HG02678 (cell line): Measurements from ENCODE around the gene PPP2R3A.

ENCODE experiments used
- ATAC-seq: cut with Tn5 transposase; IDR thresholded peaks from one replicate; pipeline ENCODE4 v1.9.1; 2021; ENCODE audit warnings: mild to moderate bottlenecking, moderate library complexity; ENCODE audit not compliant: unreplicated experiment

Gene PPP2R3A

DNA sequence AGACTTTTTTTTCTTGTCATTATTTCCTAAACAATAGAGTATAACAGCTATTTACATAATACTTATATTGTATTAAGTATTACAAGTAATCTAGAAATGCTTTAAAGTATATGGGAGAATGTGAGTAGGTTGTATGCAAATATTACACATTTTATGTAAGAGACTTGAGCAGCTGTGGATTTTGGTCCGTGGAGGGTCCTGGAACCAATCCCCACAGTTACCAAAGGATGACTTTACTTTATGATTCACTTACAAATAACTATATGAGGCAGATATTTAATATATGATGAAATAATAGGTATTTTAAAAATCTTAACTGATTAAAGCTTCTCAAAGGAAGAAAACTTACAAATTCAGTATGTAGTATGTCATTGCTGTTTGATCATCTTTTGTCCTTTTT lies 56.3 kb downstream of the PPP2R3A start:
- no peak for ATAC-seq

DNA sequence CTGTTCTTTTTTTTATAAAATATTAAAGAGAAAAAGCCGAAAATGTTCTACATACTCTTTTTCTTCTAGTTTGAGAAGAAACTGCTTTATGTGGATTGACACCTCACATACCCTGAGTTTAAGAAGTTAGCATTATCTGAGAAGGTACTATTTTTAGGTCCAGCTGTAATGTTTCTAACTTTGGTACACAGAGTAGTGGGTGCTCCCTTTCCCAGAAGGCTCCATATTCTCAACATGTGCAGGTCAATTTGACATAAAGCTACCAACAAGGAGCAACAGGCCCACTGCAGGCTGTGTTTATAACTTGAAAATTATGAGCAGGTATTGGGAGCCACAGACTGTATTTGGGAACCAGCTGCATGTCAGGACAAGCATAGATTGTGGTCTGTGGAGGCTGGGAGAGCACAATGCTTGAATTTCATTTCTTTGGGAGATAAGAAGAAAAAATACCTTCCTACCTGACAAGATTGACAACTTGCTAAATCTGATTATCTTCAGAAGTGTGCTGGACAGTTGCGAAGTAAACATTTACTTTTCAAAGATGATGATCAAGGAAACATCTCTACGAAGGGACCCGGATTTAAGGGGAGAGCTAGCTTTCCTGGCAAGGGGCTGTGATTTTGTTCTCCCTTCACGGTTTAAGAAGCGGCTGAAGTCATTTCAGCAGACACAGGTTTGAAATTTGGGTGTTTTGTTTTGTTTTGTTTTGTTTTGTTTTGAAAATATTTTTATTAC lies 57.2 kb downstream of the PPP2R3A start:
- ATAC-seq, result no peak

DNA sequence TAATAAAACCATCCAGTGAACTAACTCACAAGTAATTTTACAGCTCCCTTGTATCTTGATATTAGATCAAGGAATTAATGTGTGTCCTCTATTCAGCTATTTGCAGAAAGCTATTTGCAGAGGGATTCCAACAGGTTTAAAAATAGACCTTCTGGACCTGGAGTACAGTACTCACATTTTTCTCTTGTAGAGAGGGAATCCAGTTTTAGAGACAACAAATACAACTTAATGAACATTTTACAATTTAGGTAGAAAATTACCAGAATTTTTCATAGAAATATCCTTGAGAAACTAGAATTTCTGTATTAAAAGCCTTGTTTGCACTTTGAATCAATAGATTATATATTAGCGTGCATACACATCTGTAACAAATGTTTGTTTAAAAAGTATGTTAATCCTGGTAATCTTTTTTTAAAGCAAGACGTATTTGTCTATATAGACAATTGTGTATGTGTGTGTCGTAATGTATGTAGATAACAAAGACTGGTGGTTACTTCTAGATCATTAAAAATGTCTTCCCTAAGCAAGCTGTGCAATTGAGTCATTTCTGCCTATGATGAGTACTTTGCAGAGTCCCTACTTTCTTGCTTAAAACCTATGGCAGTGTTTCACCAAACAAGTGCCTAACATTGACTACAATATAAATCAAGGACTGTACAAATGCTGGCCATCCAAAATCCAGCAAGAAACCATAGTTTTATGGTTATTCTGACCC lies 57.9 kb downstream of the PPP2R3A start:
- no peak for ATAC-seq

DNA sequence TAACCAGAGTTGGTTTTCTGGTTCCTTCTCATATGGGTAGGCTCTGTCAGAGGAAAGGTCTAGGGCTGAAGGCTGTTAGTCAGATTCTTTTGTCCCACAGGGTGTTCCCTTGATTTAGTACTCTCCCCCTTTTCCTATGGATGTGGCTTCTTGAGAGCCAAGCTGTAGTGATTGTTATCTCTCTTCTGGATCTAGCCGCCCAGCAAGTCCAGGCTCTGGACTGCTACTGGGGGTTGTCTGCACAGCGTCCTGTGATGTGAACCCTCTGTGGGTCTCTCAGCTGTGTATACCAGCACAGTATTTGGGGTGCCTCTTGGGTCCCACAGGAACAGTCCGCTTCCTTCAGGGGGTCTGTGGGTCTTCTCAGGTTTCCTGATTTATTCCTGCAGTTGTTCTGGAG lies 70.8 kb downstream of the PPP2R3A start:
- no peak for ATAC-seq

DNA sequence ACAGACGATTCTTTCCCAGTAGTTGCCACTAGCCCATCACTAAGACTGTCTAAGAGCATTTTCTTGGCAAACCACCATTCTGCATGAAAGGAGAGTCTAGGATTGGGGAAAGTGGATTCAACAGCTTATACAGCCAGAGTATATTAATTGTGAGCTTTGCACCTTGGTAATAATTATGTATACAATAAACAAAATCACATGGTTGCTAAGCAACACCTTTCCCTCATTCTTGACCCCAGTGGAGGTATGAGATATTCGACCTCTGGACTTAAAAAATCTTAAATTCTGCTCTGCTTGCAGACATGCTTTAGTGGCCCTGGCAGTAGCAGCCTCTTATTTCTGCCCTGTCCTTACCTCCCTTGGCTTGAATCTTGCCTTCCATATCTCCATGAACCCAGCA lies 73.1 kb downstream of the PPP2R3A start:
- no peak for ATAC-seq

DNA sequence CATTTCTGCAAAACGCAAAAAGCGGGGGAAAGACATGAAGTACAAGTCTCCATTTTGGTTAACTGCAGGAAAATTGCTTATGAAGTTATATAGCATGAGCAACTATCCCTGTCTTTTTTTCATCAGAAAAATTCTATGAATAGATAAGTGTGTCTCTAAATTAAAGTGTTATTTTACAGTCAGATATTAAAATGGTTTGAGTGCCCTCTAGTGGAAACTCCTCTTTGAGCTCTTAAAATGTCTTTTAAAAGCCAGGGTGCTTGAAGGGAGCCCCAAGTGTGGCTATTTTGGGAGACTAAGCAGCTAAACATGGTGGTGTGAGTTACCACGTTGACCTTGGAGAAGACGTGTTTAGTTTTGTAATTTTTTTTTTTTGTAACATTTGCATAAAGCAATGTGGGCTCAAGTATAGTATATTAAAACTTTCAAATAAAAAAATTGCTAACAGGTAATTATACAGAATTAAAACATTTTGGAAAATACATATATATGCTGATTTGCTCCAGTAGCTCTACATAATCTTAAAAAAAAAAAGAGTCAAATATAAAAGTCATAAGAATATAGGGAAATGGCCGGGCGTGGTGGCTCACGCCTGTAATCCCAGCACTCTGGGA lies 77.2 kb downstream of the PPP2R3A start:
- ATAC-seq, result no peak

DNA sequence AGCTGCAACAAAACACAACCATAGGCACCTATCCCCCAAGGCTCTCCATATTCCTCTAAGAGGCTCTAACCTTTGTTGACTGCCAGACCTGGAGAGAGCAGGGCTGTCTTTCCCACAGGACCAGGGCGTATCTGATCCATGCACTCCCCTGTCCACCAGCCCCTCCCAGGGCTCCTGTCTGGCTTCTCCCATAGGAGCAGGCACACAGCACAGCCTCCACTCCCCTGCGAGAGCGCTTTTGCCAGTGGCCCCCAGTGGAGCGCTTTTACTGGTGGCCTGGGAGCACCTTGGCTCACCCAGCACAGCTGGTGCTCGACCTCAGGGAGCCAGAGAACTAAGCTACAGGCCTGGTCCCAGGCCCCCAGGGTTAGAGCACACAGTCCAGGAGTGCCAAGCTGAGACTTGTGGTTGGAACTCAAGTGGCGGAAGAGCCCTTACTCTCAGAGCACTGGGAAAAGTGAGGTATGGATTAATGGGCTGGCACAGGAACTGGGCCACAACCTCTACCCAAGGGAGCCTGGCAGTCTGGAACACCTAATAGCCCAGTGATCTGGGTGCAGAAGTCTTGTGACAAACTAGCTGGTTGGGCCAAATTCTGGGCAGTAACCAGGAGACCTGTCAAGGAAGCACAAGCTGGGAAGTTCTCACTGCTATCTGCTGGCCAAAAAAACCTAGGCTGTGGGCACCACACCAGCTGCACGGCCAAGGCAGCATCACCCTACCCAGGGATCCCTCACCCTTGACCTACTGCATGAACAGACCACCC lies 79.6 kb downstream of the PPP2R3A start:
- ATAC-seq, result no peak

DNA sequence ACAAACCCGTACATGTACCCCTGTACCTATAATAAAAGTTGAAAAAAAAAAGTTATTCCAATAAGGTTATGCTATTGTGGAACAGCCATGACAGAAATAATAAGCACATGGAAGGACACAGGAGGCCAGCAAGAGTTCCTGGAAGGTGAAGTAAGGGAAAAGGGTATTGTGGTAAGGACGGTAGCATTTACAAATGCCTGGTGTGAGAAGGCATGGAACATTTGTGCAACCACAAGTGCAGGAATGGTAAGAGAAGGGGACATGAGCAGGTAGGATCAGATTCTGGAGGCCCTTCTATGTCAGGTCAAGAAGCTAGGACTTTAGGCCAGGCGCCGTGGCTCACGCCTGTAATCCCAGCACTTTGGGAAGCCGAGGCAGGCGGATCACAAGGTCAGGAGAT lies 82.5 kb downstream of the PPP2R3A start:
- ATAC-seq, result no peak

DNA sequence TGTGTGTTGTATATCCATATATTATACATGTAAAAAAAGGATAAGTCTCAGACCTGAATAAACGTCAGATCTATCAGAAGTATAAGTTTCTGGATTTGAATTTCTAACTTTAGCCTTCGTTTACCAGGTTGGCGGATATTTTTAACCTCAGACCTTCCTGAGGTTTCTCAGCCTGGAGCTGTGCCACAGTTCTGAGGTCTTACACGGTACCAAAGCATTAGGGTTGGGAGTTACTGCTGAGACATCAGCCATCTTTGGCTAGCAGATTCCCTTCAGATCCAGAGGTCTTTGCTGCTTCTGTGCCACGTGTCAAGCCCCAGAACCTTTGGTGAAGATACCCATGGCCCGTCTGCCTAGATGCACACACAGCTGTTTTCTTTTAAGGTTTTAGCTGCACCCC lies 84.7 kb downstream of the PPP2R3A start:
- no peak for ATAC-seq

DNA sequence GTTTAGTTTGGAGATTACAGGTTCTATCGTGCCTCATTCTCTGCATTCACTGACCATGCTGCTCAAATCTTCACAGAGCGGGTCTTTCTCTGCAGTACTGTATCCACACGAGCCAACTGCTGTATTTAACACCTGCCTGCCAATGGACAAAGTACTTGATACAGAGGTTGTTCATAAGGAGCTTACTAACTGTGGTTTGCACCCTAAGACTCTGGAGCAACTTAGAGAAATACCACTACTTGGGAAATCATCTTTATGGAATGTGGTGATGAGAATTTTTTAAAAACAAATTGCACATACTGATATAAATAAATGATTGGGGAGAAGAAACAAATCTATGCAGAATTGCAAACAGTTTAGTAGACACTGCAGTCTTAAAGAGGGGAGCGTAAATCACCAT lies 90.0 kb downstream of the PPP2R3A start:
- no peak for ATAC-seq

DNA sequence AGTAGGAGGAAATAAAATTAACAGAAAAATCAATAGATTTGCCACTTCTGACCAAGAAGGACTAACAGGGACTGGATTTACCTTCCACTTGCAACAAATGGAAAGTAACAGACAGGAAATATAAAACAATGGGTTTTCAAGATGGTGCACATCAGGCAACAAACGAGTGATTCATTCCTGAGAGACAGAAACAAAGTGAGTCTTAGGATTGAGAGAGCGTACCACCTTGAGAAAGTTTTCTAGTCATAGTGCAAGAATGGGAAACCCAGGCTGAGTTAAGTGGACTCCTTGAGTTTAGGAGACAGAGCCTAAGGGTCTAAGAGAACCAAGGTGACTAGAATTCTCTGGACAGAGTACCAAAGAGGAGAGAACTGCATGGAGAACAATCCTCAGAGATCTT lies 101.7 kb downstream of the PPP2R3A start:
- no peak for ATAC-seq

DNA sequence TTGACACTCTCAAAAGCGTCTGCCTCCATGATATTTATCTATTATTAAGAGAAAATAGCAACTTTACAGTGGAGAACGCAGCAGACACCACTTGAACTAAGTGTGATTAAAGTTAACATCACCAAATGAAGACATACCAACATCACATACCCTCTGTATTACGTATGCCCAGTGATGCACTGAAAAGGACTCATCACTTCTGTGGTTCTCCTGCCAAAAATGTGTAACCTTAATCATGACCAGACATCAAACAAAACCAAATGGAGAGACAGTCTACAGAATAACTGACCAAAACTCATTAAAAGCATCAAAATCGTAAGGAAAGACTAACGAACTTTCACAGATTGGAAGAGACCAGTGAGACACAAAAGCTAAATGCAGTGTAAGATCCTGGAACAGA lies 103.2 kb downstream of the PPP2R3A start:
- ATAC-seq, result no peak

DNA sequence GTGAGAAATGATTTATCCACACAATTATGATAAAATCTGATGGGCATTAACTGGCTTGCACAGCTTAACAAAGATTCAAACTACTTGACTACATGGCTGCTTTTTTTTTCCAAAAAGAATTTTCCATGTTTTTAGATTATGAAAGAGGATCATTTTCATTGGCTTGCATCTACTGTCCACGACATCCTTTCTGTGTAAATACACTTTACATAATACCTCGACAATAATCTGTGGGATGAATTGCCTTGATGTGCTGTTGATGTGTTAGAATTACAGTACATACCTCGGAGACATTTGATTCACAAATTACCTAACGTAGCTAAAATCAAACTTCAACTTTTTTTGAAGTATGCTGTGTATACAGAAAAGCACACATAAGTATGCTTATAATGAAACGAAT lies 104.4 kb downstream of the PPP2R3A start:
- no peak for ATAC-seq

DNA sequence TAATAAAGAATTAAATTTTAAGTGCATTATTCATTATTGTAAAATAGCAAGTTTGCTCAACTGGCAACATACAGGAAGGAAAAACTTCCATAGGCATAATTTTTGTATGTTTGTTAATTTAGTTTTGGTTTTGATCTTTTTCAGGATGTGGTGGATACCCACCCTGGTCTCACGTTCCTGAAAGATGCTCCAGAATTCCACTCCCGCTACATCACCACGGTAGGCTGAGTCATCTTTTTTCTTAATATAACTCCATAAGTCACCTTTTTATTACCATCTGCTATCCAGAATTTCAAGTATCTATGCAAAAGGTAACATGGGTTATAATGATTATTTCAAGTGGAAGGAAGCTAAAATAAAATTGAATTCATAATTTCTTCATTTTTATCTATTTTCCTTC lies 104.8 kb downstream of the PPP2R3A start:
- no peak for ATAC-seq

DNA sequence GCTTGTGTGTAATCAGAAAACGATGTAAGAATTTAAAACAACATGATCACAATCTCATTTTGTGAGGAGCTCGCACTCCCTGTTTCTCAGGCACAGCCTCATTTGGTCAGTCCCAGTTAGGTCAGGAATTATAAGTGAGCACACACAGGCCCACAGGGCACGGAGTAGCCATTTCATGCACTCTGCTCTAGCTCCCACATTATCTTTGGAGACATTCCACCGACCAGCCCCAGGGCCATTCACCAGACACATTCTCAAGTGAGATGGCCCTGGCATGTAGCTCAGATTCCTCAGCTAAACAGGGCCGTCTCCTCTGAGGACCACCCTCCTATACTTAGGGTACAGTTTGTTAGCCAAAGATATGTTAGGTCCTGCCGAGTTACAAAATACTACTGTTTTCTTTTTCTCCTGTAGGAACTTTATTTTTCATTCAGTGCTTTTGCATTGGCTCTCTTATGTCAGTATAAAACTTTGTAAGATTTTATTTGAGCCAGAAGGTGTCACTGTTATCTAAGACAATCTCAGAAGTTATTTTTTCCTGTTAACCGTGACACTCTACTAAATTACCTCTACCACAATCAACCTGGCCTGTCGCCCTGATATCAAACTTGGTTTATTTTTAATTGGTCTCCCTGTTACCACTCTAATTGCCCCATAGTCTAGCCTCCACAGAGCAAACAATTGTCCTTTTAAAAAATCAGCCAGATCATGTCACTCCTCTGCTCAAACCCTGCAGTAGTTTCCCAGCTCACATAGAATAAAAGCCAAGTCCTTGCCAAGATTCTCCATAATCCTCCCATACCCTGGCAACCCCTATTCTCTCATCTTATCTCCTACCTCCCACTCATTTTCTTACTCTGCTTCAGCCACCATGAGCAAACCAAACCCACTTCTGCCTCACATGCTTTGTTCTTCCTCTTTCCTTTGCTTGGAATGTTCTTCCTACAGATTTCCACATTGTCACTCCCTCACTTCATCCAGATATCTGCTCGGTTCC lies 105.7 kb downstream of the PPP2R3A start:
- no peak for ATAC-seq

DNA sequence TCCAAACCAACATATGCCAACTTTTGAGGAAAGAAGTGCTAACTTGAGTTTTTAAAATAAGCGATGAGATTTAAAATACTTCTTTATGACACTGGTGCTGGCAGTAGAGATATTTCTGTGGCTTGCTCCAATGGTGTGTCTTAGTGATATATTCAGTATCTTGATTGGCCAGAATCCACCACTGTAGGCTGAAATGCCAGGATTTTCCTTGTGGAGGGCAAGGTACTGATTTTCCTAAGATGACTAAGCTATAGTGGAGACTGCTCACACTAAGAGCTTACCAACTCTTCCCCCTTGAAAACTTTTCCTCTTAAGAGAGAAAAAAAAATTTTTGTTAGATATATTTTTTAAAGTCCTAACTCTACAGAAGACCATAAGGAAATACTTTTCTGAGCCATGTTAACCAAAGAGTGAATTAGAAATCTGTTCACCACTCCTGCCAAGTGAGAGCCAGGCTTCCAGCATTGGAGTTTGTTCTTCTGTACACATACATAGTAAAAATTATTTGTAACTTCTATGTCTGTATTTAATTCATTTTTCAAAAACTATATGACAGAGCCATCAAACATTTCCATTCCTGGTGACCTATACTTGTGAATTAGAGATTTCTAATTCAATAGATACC lies 109.1 kb downstream of the PPP2R3A start:
- no peak for ATAC-seq

DNA sequence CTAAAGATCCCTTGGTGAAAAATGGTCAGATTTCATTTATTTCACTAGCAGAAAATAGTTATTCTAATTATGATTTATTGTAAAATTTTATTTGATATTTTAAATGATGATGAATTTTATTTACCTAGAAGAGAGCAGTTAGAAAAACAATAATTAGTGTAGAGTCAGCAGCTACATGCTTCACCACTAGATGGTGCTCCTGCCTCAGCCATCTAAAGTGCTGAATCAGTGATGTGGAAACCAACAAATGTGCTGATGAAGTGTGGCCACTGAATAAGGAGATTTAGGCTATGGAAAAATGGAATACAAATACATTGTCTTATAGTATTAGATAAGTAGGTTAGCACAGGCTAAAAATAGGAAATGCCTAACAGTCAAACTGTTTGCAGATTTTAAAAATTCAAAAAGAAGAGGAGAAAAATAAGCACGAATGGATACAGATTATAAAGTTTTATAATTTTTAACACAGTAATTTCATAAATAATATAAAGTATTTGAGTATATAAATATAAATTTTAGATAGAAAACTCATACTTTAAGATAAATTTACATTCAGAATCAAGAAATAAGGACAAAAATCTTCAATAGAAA lies 109.8 kb downstream of the PPP2R3A start:
- no peak for ATAC-seq

DNA sequence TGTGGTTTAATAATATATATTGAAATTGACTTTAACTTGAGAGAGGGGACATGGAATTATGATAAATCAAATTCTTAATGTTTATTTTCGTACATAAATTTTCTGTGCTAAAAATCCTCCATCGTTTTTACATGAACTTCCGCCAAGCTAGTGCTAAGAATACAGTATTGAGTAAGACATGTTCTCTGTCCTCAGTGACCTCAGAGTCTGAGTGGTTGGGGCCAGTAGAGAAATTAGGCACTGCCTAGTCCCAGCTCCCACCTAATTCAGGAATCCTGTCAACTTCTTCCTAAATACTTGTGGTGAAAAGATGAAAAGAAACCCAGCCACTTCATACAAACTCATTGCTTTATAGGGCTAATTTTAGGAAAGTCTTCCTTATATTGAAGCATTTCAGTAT lies 110.3 kb downstream of the PPP2R3A start:
- no peak for ATAC-seq
